Astrocyte (in vitro differentiated cells and primary cell): Measurements from ENCODE around the gene SIDT2.

ENCODE experiments used
- EZH2 ChIP-seq: IDR thresholded peaks from 2 replicates; pipeline ENCODE4 v1.6.1; 2012; ENCODE audit warnings: mild to moderate bottlenecking, low read length, inconsistent platforms; ENCODE audit not compliant: insufficient read depth
- TF ChIP-seq, protein P1 (sequence below): IDR thresholded peaks from 2 replicates; pipeline ENCODE4 v1.5.1; 2011; ENCODE audit warnings: low read depth, mild to moderate bottlenecking, inconsistent platforms, low read length, moderate library complexity; ENCODE audit not compliant: insufficient read depth

DNA sequence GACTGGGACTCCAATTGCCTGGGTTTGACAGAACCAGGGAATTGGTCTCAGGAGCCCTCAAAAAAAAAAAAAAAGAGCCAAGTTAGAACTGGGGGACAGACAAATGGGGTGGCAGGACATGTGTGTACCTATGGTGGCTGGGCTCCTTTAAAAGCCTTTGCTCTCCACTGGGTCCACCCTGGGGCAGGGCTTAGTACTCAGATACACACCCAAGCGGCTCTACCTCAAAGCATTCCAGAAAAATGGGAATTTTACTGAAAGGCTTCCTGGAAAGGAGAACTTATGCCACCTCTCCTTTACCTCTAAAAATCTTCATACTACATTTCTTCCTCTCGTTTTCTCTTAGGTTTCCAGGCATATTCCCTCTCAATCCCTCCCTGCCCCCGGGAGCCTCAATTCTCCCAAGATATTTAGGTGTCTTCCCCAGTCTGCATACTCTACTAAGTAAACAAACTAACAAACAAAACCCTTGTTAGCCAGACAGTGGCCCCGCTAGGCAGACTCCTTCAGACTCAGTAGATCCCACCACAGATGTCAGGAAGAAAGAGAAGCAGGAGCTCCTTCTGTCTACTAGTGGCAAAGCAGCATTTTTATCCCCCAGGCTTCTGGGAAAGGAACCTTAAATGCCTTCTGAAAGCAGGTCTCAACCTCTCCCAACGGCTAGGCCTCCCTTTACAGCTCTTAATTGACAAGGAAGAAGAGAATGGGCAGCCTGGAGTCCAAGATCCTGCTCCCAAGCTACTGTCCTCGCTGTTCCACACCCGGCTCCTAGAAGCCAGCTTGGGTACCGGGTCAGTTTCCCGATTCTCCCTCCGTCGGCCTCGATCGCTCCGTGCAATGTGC is 52.7 kb downstream of the SIDT2 start:
- TF ChIP-seq, protein P1, sequence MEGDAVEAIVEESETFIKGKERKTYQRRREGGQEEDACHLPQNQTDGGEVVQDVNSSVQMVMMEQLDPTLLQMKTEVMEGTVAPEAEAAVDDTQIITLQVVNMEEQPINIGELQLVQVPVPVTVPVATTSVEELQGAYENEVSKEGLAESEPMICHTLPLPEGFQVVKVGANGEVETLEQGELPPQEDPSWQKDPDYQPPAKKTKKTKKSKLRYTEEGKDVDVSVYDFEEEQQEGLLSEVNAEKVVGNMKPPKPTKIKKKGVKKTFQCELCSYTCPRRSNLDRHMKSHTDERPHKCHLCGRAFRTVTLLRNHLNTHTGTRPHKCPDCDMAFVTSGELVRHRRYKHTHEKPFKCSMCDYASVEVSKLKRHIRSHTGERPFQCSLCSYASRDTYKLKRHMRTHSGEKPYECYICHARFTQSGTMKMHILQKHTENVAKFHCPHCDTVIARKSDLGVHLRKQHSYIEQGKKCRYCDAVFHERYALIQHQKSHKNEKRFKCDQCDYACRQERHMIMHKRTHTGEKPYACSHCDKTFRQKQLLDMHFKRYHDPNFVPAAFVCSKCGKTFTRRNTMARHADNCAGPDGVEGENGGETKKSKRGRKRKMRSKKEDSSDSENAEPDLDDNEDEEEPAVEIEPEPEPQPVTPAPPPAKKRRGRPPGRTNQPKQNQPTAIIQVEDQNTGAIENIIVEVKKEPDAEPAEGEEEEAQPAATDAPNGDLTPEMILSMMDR = no peak
- TF ChIP-seq EZH2 = no peak
